ENCODE data around the gene PLEKHN1. TPM values are rescaled to one million over a fixed set of nuclear protein-coding genes. Genes with fewer than 3 reads are reported as not detected.
"Not testable (repeated sequence)": the region's sequence is repeated elsewhere in the genome, so short reads cannot be mapped to it uniquely, and the experiment has no call there.

Gene PLEKHN1
- total RNA-seq, 1 donor from 2014 or later: 0.24 TPM

- DNase-seq (ENCODE audit: low read depth): no peak
These were observed 23.9 kb upstream of the PLEKHN1 start for GRCh38 chr1:942411-942821.

- DNase-seq (ENCODE audit: low read depth): no peak
These were observed 23.3 kb upstream of the PLEKHN1 start for GRCh38 chr1:942864-943533.

DNA sequence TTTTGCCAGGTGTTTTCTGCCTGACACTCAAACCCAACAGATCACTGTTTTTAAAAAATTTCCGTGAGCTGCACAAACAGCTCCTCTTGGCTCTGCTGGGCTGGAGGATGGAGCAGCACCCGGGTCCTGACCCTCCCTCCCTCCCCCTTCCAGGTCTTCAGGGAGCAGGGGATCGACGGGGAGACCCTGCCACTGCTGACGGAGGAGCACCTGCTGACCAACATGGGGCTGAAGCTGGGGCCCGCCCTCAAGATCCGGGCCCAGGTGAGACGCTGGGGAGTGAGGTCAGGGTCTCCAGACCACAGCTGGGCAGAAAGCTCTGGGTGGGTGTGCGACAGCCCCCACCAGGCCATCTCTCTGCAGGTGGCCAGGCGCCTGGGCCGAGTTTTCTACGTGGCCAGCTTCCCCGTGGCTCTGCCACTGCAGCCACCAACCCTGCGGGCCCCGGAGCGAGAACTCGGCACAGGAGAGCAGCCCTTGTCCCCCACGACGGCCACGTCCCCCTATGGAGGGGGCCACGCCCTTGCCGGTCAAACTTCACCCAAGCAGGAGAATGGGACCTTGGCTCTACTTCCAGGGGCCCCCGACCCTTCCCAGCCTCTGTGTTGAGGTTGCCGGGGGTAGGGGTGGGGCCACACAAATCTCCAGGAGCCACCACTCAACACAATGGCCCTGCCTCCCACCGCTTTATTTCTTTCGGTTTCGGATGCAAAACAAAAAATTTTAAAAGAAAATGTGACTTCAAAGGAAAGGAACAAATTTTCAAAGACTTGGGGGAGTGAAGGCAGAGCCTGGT is 22.5 kb upstream of the PLEKHN1 start:
- DNase-seq (ENCODE audit: low read depth): no peak

DNA sequence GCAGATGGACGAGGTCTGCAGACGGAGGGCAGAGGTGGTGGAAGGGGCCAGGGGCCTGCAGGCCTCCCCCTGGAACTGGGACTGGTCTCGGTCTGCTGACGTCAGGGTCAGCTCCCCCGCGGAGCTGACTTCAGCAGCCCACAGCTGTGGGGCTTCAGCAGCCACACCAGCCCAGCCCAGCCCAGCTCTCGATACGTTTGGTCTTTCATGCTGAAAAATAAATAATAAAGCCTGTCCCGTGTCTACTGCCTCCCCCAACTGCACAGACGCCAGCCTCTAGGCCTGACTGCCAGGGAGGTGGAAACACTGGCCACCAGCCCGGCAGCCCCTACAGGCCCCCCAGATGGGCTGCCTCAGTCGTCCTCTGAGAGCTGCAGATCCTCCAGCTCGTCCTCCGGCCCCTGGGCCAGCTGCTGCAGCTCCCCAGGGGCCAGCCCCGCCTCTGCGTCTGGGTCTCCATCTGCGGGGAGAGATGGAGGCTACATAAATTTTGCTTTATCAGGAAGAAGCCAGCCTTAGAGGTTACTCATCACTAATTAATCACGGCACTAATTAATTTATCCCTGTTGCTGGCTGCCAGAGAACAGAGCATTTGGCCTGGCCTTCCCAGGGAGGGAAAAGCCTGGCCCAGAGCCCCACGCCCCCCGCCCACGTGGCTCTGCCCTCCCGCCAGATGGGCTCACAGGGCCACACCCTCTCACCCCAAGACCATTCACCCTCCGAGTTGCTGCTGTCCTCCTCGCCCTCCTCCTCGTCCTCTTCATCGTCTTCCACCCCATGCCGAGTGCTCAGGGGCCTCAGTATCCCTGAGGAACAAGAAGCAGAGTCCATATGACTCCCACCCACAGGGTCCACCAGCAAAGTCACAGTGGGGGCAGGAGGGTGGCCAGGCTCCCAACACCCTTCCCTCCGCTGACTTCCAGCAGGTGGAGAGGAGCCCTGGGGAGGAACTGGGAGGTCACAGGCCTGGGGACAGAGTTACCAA is 21.6 kb upstream of the PLEKHN1 start:
- DNase-seq (ENCODE audit: low read depth): no peak

- no peak for DNase-seq (ENCODE audit: low read depth)
These were observed 20.4 kb upstream of the PLEKHN1 start for GRCh38 chr1:945688-946556.

DNA sequence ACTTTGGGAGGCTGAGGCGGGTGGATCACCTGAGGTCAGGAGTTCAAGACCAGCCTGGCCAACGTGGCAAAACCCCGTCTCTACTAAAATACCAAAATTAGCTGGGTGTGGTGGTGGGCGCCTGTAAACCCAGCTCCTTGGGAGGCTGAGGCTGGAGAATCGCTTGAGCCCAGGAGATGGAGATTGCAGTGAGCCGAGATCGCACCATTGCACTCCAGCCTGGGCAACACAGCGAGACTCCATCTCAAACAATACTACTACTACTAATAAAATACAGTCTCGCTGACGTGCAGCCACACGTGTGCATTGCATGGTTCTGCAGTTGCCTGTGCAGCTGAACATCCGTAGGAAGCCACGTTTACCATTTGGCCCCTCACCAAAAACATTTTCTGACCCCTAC is 19.5 kb upstream of the PLEKHN1 start:
- not testable (repeated sequence) for DNase-seq (ENCODE audit: low read depth)

DNA sequence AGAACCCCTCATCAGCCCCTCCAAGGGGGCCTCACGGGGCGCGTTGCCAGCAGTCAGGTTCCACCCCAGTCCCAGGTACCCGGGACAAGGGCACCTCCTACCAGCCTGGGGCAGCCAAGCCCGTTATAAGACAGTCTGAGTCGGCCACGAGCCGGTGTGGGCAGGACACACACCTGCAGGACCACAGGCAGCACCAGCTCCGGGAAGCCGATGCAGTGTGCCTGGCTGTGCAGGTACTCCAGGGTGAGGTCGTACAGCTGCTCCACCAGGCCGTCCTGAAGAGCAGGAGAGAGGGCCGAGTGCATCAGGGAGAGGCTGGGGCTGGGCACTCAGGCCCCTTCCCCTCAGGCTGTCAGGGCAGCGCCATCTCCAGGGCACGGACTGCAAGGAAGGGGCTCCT is 18.3 kb upstream of the PLEKHN1 start:
- no peak for DNase-seq (ENCODE audit: low read depth)

GRCh38 chr1:950268-950667 is 16.0 kb upstream of the PLEKHN1 start:
- DNase-seq (ENCODE audit: low read depth): no peak

GRCh38 chr1:950881-951280 is 15.4 kb upstream of the PLEKHN1 start:
- no peak for DNase-seq (ENCODE audit: low read depth)

DNA sequence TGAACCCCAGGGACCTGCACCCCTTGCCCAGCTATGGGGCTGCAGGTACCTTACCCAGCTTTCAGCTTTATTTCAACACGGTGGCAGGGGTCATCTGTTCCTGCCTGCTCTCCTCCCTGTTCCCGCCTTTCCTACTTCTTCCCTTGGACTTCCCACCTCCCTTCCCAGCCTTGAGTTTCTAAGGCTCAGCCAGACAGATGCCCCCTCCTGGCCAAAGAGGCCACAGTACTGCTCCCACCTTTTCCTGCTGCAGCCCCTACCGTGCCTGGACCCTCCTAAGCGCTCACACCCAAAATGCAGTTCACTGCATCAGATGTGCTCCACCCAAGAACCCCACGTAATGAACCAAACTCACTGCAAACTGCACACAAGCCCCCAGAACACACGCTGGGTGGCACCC is 14.9 kb upstream of the PLEKHN1 start:
- DNase-seq (ENCODE audit: low read depth): no peak

GRCh38 chr1:952201-952600 is 14.1 kb upstream of the PLEKHN1 start:
- no peak for DNase-seq (ENCODE audit: low read depth)

GRCh38 chr1:952603-953002 is 13.7 kb upstream of the PLEKHN1 start:
- DNase-seq (ENCODE audit: low read depth): no peak

DNA sequence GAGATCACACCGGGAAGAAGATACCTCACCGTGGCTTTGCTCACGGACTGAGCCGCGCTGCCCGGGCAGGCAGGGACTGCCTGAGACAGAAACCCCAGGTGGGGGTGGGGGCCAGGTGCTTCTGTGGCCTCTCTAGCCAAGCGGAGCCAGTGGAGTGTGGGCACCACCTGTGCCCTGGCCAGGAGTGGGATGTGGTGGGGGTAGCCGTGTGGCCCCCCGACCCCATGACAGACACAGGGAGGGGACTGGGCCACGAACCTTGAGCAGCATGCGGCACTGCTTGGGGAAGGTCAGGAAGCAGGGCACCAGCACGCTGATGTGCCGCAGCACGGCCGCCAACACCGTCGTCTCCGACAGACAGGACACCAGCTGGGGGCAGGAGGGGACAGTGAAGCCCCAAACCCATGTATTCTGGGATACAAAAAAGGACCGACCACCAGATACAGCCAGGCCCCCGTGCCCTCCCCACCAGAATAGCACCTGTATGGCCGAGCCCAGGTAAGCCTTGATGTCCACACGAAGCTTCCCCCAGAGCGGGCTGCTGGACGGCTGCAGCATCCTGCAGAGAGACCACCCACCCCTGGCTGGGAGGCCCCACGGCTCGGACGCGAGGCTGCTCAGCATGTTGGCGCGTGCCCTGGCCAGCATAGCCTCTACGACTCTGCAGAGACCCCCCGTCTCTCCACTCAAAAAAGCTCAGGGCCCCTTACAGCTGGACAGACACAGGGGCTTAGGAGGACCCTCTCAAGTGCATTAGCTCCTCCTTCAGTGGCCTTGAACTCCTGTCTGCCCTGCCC is 12.6 kb upstream of the PLEKHN1 start:
- DNase-seq (ENCODE audit: low read depth): no peak

GRCh38 chr1:954927-955326 is 11.4 kb upstream of the PLEKHN1 start:
- no peak for DNase-seq (ENCODE audit: low read depth)

DNA sequence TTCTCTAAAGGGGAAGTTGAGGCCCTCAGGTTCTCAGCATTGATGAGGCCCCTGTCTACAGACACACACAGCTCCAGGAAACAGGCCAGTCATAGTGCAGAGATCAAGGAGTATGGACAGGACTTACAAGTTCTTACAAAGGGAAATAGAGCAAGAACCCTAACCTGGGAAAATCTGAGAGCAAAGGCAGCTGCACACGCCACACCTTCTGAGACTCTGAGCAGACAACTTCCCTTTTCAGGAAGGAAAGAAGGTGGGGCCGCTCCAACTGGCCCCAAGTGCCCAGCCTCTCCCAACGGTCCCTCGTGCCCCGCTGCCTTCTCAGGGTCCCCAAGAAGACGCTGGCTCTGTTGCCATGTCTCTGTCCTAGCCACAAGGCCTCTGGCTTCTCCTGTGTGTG is 10.8 kb upstream of the PLEKHN1 start:
- DNase-seq (ENCODE audit: low read depth): no peak

DNA sequence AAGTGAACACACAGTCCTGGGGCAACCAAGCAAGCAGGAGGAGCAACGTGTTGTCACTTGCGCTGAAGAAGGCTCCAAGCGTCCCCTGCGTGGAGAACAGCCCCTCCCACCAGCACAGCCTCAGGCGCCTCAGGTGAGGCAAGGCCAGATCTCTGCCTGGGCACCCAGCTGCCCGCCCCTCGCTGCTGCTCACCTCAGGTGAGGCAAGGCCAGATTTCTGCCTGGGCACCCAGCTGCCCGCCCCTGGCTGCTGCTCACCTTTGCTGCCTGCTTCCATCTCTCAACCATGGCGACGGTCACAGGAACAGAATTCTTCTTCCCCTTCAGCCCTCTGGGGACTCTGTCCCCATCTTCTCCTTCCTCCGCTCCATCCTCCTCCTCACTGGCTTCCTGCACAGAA is 9.6 kb upstream of the PLEKHN1 start:
- no peak for DNase-seq (ENCODE audit: low read depth)

DNA sequence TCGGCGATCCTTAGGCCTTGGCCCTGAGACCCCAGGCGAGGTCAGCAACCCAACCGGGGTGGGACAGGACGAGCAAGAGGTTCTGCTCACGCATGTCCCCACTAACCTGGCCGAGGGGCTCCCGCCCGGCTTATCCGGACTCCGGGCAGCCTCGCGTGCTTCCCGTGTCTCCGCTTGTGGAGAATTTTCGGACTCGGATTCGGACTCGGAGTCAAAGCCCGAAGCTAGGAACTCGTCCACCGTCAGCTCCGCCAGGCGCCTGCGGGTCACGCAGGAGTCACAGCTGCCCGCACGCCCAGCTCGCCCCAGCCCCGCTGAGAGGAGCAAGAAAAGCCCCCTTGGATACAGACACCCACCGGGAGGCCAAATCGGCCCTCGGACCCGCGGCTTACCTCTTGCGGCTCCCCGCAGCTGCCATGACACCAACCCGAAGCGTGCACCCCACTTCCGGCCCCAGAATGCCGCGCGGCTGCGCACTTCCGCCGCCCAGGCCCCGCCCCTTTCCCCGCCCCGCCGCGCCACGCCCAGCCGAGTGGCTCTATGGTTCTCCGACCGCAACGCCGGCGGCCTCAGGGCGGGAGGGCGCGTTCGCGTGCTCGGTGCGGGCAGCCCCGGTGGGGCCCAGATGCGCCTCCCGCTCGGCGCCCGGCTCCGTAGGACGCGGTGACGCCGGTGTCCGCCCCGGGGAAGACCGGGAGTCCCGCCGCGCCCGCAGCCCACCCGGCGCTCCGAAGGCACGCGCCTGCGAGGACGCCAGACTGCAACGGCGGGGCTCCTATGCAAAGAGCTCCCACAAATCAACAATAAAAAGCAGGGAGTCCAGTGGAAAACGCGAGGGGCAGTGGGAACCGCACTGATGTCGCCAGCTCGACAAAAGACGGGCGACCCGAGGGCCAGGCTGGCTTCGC is 7.2 kb upstream of the PLEKHN1 start, which contains the start of gene NOC2L:
NOC2L (minus strand) TSS at position 434 of the 908 bp plus-strand sequence; CDS start at position 418, 16 bp downstream.
- DNase-seq (ENCODE audit: low read depth): peak; percentile 90

GRCh38 chr1:959731-960362 is 6.4 kb upstream of the PLEKHN1 start:
- DNase-seq (ENCODE audit: low read depth): no peak

Data from myocyte (in vitro differentiated cells).